ENCODE results near the gene KCNG3. TPM values are rescaled to one million over a fixed set of nuclear protein-coding genes. Genes with fewer than 3 reads are reported as not detected.

Gene KCNG3
- total RNA-seq, 2 donors from 2014 or later = 2.5 to 2.7 TPM

DNA sequence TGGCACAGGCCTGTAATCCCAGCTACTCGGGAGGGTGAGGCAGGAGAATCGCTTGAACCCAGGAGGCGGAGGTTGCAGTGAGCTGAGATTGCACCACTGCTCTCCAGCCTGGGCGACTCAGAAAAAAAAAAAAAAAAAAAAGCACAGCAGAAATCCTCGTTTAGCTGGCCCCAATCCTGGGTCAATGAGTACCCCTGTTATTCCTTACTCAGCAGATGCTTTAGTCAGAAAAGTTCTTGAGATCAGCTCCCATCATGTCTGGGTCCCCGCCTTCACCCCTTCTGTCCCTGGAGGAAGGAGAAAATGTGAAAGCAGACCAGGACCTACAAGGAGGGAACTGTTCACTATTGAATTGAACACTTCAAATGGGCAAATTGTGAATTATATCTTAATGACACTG, 16.4 kb upstream of the KCNG3 start:
- H3K27me3 ChIP-seq = no peaks in the 10 kb centered on the region
- H3K4me1 ChIP-seq = no peaks in the 10 kb centered on the region
- H3K27ac ChIP-seq = no peak overlapping the region
- H3K36me3 ChIP-seq = no peaks in the 10 kb centered on the region
- H3K4me3 ChIP-seq = no peak overlapping the region
- H3K9ac ChIP-seq (ENCODE audit: low read depth in 2 of 2, low read length in 2 of 2) = no peak overlapping the region
- intact Hi-C loops (cut with DNase I) = loop anchor here (5.0 kb wide), 1 partner anchor 152 kb away; no protein-coding TSS in a partner anchor
- H3K9me3 ChIP-seq = no peaks in the 10 kb centered on the region
- TF ChIP-seq CTCF (IDR thresholded peaks at IDR 0.05) = no peak
- no peak for DNase-seq

GRCh38 chr2:42504364-42505230, 10.8 kb upstream of the KCNG3 start:
- no peak for TF ChIP-seq CTCF (IDR thresholded peaks at IDR 0.05)
- no peak overlapping the region for H3K9ac ChIP-seq (ENCODE audit: low read depth in 2 of 2, low read length in 2 of 2)
- no peak overlapping the region for H3K4me3 ChIP-seq
- intact Hi-C loops (cut with DNase I) = no loop called here
- no peaks in the 10 kb centered on the region for H3K4me1 ChIP-seq
- no peaks in the 10 kb centered on the region for H3K9me3 ChIP-seq
- no peaks in the 10 kb centered on the region for H3K36me3 ChIP-seq
- no peak for DNase-seq
- no peaks in the 10 kb centered on the region for H3K27me3 ChIP-seq
- H3K27ac ChIP-seq = no peak overlapping the region

DNA sequence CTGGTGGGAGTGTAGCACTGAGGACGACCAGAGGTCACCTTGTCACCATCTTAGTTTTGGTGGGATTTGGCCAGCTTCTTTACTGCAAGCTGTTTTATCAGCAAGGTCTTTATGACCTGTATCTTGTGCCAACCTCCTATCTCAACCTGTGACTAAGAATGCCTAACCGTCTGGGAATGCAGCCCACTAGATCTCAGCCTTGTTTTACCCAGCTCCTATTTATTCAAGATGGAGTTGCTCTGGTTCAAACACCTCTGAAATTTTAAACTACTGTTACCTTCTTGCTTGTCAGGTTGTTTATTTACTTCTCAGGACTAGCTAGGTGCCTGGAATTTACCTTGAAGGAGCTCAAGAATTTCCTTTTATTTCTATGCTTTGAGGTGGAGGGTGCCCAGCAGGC, 9.5 kb upstream of the KCNG3 start:
- H3K36me3 ChIP-seq = no peaks in the 10 kb centered on the region
- no peak for TF ChIP-seq CTCF (IDR thresholded peaks at IDR 0.05)
- no peaks in the 10 kb centered on the region for H3K27me3 ChIP-seq
- H3K4me3 ChIP-seq = no peak overlapping the region
- DNase-seq = no peak
- no peaks in the 10 kb centered on the region for H3K9me3 ChIP-seq
- H3K27ac ChIP-seq = no peak overlapping the region
- intact Hi-C loops (cut with DNase I) = no loop called here
- H3K9ac ChIP-seq (ENCODE audit: low read depth in 2 of 2, low read length in 2 of 2) = no peak overlapping the region
- H3K4me1 ChIP-seq = no peaks in the 10 kb centered on the region

DNA sequence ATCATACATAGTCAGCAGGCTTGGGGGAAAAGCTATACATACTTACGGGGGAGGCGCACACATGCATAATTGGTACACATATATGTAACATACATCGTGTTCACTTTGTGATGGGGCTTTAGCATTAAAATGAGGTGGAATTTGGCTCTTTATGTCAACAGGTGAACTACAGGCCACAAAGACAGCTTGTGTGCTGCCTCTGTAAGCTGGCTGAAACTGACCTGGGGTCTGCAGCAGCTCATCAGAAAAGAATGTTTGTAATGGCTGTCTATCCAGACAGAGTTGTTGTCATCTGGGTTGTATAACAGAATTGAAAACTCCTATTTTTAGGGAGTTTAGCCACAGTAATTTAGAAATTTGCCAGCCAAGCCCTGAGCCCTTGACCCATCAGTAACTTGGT, 4.7 kb upstream of the KCNG3 start:
- intact Hi-C loops (cut with DNase I) = no loop called here
- Histone ChIP-seq H3K4me3 (no peak overlapping the region), H3K36me3 (no peaks in the 10 kb centered on the region), H3K9ac (ENCODE audit: low read depth in 2 of 2, low read length in 2 of 2) (no peak overlapping the region), H3K27me3 (peaks cover 2% of the 10 kb centered on the region), H3K4me1 (no peaks in the 10 kb centered on the region), H3K27ac (no peak overlapping the region), H3K9me3 (no peaks in the 10 kb centered on the region)
- DNase-seq = no peak
- TF ChIP-seq CTCF (IDR thresholded peaks at IDR 0.05) = no peak

GRCh38 chr2:42495611-42496010, 1.8 kb upstream of the KCNG3 start:
- Histone ChIP-seq H3K9ac (ENCODE audit: low read depth in 2 of 2, low read length in 2 of 2) (no peak overlapping the region), H3K4me1 (no peaks in the 10 kb centered on the region), H3K36me3 (no peaks in the 10 kb centered on the region), H3K4me3 (no peak overlapping the region), H3K9me3 (no peaks in the 10 kb centered on the region), H3K27me3 (peaks cover 9% of the 10 kb centered on the region), H3K27ac (no peak overlapping the region)
- no peak for DNase-seq
- intact Hi-C loops (cut with DNase I) = no loop called here
- no peak for TF ChIP-seq CTCF (IDR thresholded peaks at IDR 0.05)
